ENCODE data around the gene EVPLL. TPM values are rescaled to one million over a fixed set of nuclear protein-coding genes. Genes with fewer than 3 reads are reported as not detected.
"Not testable (repeated sequence)": the region's sequence is repeated elsewhere in the genome, so short reads cannot be mapped to it uniquely, and the experiment has no call there.

Gene EVPLL
- total RNA-seq, 6 donors from 2014 or later: 1.00 to 10.5 (median 2.3) TPM

DNA sequence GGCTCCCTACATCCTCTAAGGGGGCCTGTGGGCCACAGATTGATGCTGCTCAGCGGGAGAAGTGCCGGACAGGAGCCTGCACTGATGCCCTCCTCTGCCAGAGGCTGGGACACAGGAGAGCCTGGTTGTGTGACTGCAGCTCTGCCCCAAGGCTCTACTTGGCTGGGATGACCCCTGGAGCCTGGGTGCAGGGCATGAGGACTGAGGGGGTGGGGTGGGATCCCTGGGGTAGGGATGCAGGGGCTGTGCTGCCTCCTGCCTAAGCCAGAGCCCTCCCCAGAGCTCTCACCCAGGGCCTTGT lies 577 bp downstream of the EVPLL start:
- TF ChIP-seq CTCF (IDR thresholded peaks at IDR 0.05): no peak
- no peak for TF ChIP-seq POLR2AphosphoS5 (IDR thresholded peaks at IDR 0.05)
- no peak for TF ChIP-seq POLR2A (IDR thresholded peaks at IDR 0.05)
- TF ChIP-seq EP300 (IDR thresholded peaks at IDR 0.05): no peak
- H3K9me3 ChIP-seq: peaks cover 0 to 4% (median 0%) of the 10 kb centered on the region in 4 donors
- H3K27ac ChIP-seq: peak overlapping the region; percentile 52 to 87 (median 70)
- H3K27me3 ChIP-seq: no peaks in the 10 kb centered on the region
- H3K4me1 ChIP-seq: peaks cover 0 to 15% (median 14%) of the 10 kb centered on the region in 4 donors
- H3K36me3 ChIP-seq: no peaks in the 10 kb centered on the region
- H3K4me3 ChIP-seq: peak overlapping the region in 2 of 4 donors; percentile 8 to 17
- DNase-seq (no peak), ATAC-seq (ENCODE audit: low FRiP score in 2 of 2) (no peak)
- WGBS, 2 donors: 80% methylated on average over 2 of the region's 2 CpGs; no CpG with 5 or more reads in 1 of the 2 donors

DNA sequence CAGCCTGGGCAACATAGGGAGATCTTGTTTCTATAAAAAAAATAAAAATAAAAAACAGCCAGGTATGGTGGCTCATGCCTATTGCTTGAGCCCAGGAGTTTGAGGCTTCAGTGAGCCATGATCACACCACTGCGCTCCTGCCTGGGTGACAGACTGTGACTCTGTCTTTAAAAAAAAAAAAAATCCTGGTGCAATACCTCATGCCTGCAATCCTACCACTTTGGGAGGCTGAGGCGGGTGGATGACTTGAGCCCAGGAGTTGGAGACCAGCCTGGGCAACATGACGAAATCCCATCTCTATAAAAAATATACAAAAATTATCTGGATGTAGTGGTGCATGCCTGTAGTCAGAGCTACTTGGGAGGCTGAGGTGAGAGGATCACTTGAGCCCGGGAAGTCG lies 1.0 kb downstream of the EVPLL start:
- 74 to 79% methylated on average over 5 of the region's 5 CpGs for WGBS, 2 donors
- H3K27ac ChIP-seq: peak overlapping the region in 3 of 4 donors; percentile 52 to 78 (median 63)
- DNase-seq: peak in 1 of 2 donors; percentile 33

DNA sequence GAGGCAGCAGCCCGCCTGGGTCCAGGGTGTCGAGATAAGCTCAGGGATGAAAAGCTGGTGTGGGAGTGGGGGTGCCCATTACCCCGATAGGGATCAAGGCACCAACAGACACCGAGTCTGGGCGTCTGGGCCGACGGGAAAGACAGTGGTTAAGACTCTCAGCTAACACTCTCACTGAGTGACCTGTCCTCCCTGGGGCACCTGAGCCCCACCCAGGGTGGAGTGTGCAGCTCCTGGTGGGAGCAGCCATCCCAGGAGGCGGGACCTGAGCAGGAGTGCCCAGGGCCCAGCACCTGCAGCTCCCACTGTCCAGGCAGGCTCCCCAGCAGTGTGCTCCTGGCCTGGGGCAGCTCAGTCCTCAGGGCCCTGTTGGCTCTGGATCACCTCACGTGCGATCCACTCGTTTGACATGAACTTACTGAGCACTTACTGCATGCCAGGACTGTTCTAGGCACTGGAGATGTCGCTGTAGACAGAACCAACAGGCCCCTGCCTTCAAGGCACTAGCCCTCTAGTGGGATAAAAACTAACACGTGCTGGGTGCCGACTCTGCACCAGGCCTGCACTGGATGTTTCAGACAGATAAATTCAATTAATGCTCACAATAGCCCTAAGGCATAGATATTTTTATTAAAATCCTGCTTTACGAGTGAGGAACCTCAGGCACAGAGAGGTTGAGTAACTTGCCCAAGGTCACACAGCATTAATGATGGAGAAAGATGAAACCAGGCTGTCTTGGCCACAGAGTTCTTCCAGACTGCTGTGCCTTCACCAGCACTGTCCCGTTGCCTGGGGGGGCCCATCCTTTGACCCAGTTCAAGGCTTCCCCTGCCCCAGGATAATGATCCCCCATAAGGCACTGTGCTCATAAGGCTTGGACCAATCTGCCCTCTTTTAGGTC lies 1.9 kb downstream of the EVPLL start:
- H3K9me3 ChIP-seq: peaks cover 0 to 4% (median 0%) of the 10 kb centered on the region in 4 donors
- TF ChIP-seq CTCF (IDR thresholded peaks at IDR 0.05) (no peak), POLR2AphosphoS5 (IDR thresholded peaks at IDR 0.05) (no peak), POLR2A (IDR thresholded peaks at IDR 0.05) (no peak), EP300 (IDR thresholded peaks at IDR 0.05) (no peak)
- no peak for ATAC-seq (ENCODE audit: low FRiP score in 2 of 2)
- H3K36me3 ChIP-seq: no peaks in the 10 kb centered on the region
- WGBS, 2 donors: 83% methylated on average over 13 to 14 of the region's 16 CpGs
- H3K4me1 ChIP-seq: peaks cover 0 to 15% (median 14%) of the 10 kb centered on the region in 4 donors
- no peak overlapping the region for H3K4me3 ChIP-seq
- no peak overlapping the region for H3K27ac ChIP-seq
- no peak for DNase-seq
- H3K27me3 ChIP-seq: no peaks in the 10 kb centered on the region

More for the DNA sequence above, 1.0 kb downstream of the EVPLL start:
- H3K36me3 ChIP-seq; ATAC-seq (ENCODE audit: low FRiP score in 2 of 2); H3K9me3 ChIP-seq; H3K27me3 ChIP-seq: not testable (repeated sequence)
- Histone ChIP-seq H3K4me1 (peaks cover 0 to 15% (median 14%) of the 10 kb centered on the region in 4 donors), H3K4me3 (peak overlapping the region in 1 of 4 donors; percentile 8)

DNA sequence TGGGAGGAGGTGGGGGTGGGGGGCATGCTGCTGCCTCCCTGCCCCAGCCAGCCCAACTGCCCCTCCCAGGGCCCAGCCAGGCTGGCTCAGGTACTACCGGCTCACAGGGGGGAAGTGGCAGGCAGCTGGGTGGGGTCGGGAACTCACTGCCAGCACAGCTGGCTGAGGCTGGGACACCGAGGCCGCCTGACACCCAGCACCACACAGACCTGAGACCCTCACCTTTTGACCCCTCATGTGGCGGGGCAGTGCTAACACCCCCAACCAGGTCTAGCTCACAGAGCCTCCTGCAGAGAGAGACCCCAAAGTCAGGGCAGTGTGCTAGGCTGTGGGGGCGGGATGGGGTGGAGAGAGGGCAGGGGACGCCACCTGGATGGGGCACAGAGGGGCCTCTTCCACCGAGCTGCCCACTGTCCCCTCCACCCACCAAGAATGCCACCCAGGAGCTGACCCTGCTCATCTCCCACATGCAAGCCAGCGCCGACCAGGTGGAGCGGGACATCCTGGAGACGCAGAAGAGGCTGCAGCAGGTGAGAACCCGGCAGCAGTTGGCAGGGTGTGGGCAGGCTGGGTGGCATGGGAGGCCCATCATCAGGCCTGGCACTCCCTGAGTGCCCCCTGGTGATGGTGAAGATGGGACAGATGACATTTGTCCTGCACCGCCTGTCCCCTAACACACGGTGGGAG lies 3.0 kb downstream of the EVPLL start:
- Histone ChIP-seq H3K27me3 (no peaks in the 10 kb centered on the region), H3K27ac (no peak overlapping the region), H3K4me3 (no peak overlapping the region), H3K4me1 (peaks cover 0 to 15% (median 14%) of the 10 kb centered on the region in 4 donors), H3K36me3 (no peaks in the 10 kb centered on the region), H3K9me3 (no peaks in the 10 kb centered on the region)
- TF ChIP-seq EP300 (IDR thresholded peaks at IDR 0.05) (no peak), POLR2A (IDR thresholded peaks at IDR 0.05) (no peak), POLR2AphosphoS5 (IDR thresholded peaks at IDR 0.05) (no peak), CTCF (IDR thresholded peaks at IDR 0.05) (no peak)
- no peak for DNase-seq
- ATAC-seq (ENCODE audit: low FRiP score in 2 of 2): no peak
- WGBS, 2 donors: 84 to 90% methylated on average over 2 to 11 of the region's 15 CpGs

DNA sequence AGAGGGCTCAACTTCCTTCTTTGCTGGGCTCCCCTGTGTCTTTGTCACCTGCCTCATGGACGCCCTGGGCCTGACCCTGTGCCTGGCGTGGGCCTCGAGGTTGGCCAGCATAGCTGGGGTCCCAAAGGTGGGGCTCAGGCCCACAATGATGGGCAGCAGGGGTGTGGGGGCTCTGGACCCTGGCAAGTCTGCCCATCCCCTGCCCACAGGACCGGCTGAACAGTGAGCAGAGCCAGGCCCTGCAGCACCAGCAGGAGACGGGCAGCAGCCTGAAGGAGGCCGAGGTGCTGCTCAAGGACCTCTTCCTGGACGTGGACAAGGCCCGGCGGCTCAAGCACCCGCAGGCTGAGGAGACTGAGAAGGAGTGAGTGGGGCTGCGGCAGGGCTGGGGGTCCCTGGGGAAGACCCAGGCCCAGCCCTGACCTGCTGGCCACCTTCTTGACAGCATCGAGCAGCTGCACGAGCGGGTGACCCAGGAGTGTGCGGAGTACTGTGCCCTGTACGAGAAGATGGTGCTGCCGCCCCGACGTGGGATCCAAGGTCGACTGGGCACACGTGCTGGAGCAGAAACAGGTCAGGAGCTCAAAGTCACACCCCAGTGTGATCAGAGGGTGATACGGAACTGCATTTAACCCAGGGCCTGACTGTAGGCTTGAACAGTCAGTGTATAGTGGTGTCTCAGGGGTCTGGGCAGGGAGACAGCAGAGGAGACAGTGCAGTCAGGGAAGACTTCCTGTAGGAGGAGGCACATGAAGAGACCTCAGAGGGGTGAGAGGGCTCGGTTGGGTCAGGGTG lies 3.8 kb downstream of the EVPLL start:
- DNase-seq (peak in 1 of 2 donors; percentile 66), ATAC-seq (ENCODE audit: low FRiP score in 2 of 2) (no peak)
- no peak for TF ChIP-seq EP300 (IDR thresholded peaks at IDR 0.05)
- H3K36me3 ChIP-seq: no peaks in the 10 kb centered on the region
- H3K4me3 ChIP-seq: no peak overlapping the region
- no peaks in the 10 kb centered on the region for H3K9me3 ChIP-seq
- no peaks in the 10 kb centered on the region for H3K27me3 ChIP-seq
- 86 to 89% methylated on average over 12 to 23 of the region's 23 CpGs for WGBS, 2 donors
- peaks cover 0 to 15% (median 14%) of the 10 kb centered on the region in 4 donors for H3K4me1 ChIP-seq
- H3K27ac ChIP-seq: no peak overlapping the region
